ENCODE measurements around the gene ZNF277.

- no peak for TF ChIP-seq CTCF (IDR thresholded peaks at IDR 0.05)
- TF ChIP-seq POLR2AphosphoS5 (IDR thresholded peaks at IDR 0.05): no peak
These were observed 39.3 kb upstream of the ZNF277 start for GRCh38 chr7:112167147-112167546.

All from esophagus muscularis mucosa (tissue), 3 donors.